Endometrium (tissue), 2 donors: Measurements from ENCODE around the gene TRIP4.
A peak's percentile ranks its signal among the peaks of the same experiment; 100 is the strongest.
"Not testable (repeated sequence)": the region's sequence is repeated elsewhere in the genome, so short reads cannot be mapped to it uniquely, and the experiment has no call there.

Experiments used
- FAIRE-seq: peaks from 2 replicates; lab custom pipeline; 2012; peaks lifted over from hg19 to GRCh38; lab: Jason Lieb, UNC
- donor health status: control.
- donor health status: control.

Gene TRIP4

DNA sequence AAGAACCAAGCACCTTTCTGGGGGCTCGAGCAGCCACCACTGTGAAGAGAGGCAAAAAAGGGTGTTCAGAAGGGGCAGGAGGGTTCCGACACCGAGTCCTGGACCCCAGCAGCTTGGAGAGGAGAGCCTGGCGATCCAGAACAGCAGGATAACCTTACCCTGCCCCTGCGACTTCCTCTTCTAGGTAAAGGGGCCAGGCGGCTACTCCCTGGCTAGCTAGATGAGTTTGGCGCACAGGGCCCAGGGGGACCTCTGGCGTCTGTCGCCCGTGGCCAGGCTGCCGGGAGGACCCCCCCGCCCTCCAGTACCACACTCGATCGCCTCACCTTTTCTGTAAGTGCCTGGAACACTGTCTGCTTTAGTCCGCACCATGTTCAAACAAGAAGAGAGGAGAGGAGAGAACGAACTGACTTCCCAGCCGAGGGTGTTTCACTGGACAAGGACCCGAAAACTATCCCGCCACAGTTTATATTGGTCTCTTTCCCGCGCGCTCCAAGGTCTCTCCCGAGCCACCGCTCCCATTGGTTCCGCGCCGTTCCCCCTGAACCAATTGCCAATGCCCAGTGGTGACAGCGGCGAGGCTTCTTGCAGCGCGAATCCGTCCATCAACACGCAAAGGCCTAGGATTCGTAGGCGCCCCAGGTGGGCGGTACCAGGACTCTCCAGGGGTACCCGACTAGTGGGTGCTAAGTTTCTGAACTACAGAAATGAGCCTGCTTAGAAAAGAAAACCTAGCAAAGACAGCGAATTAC, 6.5 kb upstream of the TRIP4 start, which contains the start of gene PCLAF:
Gene PCLAF (minus strand): TSS at position 442 of the 752 bp plus-strand sequence. CDS start 70 bp downstream, at position 372.
- FAIRE-seq = peak; percentile 95

DNA sequence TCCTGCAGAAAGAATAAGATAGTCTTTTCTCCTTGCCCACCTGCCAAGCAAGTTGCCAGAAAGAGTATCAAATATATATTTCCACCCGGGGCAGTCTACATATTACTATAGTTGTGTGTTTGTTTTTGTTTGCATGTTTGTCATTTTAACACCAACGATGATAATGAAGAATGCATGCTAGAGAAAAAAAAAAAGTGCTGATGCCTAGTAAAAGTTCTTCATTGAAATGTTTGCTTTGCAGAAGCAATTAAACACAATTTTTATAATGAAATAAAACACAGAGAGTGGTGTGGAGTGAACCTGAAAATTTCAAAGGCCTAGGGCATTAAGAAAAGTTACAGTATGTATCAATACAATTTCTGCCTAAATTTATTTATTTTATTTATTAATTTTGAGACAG, 3.9 kb upstream of the TRIP4 start:
- FAIRE-seq = no peak

DNA sequence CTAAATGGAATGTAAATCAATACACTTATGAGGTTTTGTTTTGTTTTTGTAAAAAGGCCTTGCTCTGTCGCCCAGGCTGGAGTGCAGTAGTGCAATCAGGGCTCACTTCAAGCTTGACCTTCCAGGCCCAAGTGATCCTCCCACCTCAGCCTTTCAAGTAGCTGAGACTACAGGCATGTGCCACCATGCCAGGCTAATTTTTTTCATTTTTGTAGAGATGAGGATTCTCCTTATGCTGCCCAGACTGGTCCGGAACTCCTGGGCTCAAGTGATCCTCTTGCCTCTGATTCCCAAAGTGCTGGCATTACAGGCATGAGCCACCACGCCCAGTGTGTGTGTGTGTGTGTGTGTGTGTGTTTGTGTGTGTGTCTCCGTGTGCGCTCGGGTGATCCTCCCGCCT, 1.3 kb upstream of the TRIP4 start:
- FAIRE-seq = no peak

DNA sequence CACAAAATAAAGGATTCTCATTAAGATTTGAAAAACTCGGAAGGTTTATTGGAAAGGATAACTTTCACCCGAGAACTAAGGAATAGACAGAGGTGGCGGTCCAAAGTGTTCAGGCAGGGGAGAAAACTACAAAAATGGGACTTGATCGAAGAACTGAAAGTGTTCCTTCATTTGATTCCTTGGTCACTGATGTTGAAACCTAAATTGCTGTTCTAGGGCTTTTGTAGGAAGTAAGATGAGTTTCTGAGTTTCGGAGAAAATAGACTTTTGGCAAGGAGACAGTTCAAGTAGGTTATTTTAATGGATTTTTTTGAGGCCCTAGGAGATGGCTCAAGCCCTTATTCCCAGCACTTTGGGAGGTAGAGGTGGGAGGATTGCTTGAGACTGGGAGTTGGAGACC, 1.4 kb downstream of the TRIP4 start:
- FAIRE-seq = no peak

DNA sequence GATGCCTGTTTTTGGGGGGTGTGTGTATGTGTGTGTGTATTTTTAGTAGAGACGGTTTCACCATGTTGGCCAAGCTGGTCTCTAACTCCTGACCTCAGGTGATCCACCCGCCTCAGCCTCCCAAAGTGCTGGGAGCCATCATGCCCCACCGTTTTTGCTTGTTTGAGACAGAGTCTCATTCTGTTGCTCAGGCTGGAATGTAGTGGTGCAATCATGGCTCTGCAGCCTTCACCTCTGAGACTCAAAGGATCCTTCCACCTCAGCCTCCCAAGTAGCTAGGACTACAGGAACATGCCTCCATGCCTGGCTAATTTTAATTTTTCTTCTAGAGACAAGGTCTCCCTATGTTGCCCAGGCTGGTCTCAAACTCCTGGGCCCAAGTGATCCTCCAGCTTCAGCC, 4.8 kb downstream of the TRIP4 start:
- not testable (repeated sequence) for FAIRE-seq

DNA sequence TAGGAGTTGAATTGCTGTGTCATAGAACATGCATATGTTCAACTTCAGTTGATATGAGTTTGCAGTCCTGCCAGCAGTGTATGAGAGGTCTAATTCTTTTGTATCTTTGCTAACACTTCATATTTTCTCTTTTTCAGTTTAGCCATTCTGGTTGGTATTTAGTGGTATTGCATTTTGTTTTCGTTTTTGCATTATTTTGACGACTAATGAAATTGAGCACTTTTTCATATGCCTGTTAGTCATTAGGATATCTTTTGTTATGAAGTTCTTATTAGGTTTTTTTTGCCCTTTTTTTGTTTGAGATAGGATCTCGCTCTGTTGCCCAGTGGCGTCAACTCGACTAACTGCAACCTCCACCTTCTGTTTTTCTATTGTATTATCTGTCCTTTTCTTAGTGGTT, 9.2 kb downstream of the TRIP4 start:
- FAIRE-seq = no peak

DNA sequence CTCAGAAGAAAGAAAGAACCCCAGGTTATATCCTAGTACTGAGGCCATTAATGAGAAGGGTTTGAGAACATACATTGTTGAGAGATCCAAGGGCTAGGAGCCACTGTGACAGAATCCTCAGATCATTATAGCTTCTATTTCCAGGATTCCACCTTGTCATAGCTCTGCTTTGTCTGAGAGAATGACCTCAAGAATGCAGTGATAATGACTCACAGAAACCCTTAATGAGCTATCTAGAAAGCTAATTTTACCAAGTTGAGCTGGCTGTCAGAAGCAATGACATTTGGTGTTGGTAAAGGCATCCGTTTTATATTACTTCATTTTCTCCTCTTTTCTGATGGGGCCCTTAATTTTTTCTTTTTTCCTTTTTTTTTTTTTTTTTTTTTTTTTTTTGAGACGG, 10.9 kb downstream of the TRIP4 start:
- no peak for FAIRE-seq

DNA sequence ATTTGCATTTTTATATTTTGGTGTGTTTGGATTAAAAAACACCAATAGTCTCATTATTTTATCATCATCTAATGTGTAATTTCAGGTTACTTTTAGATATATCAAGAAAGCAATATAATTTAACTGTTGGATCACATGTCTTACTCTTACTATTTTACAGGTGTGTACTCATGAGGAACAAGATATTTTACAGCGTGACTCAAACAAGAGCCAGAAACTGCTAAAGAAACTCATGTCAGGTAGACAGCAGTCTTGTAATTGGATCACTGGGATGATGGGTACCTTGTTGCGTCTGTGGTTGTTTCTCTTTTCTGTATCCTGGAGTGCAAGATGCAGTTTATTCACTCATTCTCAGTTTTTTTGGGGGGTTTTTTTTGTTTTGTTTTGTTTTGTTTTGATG, 12.9 kb downstream of the TRIP4 start:
- FAIRE-seq = no peak

DNA sequence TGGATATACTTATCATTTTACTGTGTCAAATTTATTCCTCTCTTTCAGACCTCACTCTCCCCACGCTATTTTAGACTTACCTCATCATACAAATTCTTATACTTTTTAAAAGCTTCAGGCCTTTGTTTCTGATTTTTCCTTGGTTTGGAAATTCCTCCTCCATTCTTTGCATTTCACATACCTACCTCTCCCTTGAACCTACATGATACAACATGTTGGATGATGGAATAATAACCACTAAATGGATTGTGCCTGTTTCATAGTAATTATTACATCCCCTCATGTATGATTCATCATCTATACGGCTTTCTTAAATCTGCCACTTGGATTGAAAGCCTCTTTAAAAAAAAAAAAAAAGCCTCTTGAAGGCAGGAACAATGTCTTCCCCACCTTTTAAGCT, 24.6 kb downstream of the TRIP4 start:
- FAIRE-seq = no peak

DNA sequence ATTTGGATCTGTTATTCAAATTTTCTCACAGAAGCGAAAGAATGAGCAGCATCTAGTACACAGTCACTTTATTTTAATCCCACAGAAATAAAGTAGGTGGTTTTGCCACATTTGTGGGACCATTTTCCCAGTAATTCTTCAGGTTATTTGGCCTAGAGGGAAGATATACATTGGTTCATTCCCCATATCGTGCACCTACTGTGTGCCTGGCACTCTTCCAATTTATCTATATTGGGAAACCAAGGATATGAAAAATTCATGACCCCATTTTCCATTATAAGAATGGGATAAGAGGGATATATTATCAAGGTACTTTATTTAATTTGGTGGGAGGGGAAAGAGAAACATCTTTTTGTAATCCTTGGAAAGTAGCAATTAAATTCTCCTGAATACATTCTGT, 35.1 kb downstream of the TRIP4 start:
- FAIRE-seq = no peak

DNA sequence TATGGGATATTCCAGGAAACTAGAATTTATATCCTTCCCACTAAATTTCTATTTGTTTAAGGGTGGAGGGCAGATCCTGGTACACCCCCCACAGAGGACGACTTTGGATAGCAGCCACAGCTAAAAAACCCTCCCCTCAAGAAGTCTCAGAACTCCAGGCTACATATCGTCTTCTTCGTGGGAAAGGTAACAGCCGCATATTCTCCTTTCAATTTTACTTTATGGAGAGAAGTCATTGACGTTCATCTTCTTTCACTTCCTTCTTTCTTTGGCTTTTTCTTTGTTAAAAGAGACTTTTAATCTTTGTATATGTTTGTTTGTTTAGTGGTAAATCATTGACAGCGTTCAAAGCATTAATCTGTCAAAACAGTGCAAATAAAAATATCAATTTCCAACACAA, 36.3 kb downstream of the TRIP4 start:
- no peak for FAIRE-seq

DNA sequence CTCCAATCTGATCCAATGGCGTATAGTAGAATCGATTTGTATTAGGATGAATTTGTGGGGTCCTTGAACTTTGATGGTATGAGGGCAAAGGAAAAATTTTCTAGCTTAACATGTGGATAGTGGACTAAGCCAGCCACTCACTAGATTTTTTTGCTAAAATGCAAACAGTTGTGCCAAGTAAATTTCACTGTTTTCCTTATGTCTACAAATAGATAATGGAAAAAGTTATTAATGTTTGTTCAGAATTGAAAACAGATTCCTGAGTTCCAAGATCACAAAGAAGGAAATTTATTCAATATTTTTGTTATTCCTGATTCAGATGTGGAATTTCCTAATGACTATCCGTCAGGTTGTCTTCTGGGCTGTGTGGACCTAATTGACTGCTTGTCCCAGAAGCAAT, 37.6 kb downstream of the TRIP4 start:
- FAIRE-seq = no peak

DNA sequence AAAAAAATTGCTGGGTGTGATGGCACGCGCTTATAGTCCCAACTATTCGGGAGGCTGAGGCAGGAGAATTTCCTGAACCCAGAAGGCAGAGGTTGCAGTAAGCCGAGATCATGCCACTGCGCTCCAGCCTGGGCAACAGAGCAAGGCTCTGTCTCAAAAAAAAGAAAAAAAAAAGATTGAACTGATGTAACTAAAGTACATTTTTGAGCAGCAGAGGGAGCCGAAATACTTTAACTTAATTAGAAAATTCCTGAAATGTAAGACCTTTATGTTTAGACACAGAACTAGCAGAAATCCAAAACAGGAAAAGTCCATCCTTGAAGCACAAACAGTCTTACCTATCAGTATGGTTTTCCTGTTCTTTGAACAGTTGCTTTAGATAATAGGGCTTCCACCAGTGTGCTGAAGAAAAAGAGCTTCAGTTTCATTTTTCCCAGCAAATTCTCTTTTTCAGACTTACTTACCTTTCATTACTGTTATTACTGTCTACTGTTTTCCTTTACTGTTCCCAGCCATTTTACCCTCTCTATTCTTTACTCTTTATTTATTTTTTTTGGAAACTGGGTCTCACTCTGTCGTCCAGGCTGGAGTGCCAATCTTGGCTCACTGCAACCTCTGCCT, 39.3 kb downstream of the TRIP4 start:
- FAIRE-seq = peak; percentile 71

DNA sequence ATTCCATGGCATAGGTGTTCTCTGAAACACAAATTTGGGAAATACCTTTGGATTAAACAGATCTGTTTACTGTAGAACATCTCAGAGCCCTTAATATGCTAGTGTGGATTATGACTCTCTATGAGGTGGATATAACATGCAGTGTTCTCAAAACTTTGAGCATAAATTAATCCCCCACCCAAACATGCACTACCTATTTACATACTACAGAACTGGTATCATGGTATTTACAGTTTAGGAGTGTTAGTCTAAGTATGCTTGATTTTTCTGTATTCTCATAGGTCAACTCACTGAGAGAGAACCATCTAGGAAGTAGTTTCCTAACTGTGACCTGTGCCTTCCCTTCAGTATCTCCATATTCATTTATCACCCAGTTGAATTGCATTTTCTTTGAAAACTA, 41.8 kb downstream of the TRIP4 start:
- no peak for FAIRE-seq

DNA sequence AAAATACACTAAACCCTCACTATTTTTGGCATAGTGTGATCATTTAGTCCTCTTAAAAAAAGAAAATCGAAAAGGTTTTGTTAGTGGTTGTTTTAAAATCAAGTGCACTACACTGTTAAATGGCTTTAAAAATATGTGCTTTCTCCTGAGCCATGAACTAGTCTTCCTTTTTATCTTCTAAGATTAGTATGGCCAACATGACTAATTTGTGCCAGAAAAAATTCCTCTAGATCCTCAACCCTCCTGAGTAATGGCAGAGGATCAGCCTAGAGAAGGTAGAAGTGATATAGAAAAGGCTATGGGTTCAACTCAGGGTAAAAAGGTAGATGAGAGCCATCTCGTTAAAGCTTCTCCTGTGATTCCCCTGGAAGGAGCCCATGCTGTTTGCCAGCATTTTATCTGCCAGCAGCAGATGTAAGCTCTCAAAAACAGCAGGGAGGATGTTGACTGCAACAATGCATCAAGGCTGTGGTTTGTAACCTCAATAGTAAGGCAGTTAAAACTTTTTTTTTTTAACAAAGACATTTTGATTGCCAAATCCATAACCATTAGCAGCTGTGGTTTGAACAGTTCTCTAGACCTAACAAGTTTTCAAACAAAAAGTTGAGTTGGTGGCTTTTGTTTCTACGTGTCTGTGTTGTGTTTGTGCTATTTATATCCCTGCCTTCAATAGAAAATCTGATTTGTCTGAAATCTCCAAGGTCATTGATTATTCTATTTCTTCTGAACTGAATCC, 42.5 kb downstream of the TRIP4 start:
- peak; percentile 74 for FAIRE-seq

DNA sequence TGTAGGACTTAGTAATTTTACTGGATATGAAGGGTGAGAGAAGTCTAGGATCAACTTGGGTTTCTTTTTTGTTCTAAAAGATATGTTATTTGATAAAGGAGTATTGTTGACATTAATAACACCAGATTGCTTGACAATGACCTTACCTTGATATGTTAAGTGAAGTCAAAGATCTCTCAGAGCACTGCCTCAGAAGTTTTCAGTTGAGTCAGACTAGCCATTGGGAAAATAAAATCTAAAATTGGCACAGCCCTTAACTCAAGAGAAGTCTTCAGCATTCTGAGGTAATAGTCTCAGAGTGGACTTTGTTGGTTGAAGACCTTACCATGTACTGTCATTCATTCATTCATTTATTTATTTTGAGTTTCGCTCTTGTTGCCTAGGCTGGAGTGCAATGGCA, 50.3 kb downstream of the TRIP4 start:
- FAIRE-seq = no peak

DNA sequence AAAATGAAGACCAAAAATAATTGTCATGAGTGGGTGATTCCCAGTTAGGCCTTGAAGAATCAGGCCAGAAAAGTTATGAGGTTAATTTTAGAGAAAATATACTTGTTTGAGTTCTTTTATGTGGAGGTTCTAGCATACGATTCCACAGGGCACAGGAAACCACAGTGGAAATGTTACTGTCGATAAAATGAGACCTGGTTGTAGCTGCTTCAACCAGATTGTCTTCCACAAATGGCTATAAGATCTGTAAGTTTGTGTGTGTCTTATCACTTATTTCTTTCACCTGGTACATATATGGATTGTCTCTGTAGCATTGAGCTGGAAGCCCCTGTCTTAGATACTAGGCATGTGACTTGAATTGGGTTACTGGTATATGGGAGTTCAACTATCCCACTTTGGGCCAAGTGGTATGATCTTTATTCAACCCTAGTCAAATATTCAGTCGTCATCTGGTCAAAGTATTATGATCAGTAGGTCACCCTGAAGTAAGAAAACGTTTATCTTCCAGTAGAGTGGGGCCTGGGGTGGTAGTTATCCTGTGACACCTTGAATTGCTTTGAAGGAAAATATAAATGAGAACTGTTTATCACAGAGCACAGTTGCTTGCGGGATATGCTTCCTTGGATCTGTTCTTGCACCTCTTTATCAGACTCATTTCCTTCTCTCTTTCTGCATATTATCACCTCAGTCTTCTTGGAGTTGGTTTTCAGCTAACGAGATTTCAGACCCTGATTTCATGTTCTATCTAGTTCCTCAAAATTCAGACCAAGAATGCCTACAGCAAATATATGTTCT, 51.2 kb downstream of the TRIP4 start:
- FAIRE-seq = no peak

DNA sequence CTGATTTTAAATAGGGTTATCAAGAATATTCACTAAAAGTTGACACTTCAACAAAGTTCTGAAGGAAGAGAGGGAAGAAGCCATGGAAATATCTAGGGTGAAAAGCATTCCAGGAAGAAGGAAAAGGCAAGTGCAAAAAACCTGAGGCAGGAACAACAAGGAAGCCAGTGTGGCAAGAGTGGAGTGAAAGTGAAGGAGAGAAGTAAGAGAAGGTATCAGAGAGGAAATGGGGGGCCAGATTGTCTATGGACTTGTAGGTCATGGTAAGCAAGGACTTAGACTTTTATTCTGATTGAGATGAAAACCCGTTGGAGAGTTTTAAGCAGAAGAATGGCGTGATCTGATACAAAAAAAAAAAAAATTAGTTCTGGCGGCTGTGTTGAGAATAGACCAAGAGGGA, 54.2 kb downstream of the TRIP4 start:
- FAIRE-seq = no peak

DNA sequence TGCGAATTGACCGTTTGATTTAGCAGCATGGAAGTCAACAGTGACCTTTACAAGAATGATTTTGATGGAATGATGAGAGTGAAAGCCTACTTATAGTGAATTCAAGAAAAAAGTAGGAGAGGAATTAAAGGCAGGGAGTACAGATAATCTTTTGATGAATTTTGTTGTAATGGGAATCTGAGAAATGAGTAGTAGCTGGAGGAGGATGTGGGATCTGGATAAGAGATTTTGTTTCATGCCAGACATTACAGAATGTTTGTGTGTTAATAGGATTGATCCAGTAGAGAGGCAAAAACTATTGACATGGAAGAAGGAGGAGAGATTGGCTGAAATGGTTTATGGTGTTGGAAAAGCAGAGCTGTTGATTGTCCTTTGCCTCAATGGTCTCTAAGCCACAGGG, 55.4 kb downstream of the TRIP4 start:
- no peak for FAIRE-seq

DNA sequence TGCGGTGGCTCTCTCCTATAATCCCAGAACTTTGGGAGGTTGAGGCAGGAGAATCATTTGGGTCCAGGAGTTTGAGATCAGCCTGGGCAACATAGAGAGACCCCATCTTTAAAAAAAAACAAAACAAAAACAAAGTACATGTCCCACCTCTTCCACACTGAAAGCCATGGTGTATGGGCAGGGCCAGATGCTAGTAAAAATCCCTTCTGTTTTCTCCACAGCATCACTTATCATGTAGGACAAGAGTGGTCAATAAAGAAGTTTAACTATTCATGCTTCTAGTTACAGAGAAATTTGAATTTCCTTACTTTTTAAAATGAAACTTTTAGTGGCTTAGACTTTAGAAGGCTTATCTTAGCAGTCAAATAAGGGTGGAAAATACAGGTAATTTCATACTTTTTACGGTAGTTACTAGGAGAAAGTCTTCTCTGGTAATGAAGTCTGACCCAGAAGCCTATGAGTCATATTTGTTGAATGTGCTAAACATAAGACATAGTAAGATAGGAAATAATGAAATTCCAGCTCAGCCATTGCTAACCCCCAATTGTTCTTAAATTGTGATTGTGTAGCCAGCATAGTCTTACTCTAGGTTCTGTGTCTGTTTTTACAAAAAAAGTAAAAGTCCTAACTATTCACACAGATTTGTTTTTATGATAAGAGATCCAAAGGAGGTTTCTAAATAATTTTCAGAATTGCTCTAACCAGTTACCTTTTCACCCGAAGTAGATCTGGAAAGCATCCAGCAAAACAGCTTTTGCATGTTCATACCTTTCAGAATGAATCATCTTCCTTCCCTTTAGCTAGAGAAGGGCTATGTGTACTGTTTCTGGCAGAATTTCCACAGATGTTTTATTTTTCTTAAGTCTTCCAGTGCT, 56.3 kb downstream of the TRIP4 start:
- no peak for FAIRE-seq

DNA sequence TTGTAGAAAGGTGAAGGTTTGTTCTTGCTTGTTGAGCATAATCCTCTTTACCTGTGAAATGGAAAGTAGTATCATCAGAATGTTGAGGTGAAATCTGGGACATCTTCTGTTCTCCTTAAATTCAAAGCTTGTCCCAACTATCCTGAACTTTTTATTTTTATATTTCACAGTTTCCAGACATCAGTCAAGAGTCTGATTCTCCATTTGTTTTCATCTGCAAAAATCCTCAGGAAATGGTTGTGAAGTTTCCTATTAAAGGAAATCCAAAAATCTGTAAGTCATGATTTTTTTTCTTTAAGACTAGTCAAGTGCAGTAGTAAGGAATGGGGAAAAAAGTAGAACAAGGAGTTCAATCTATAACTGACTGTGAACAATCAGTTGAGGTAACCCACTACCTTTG, 57.2 kb downstream of the TRIP4 start:
- no peak for FAIRE-seq
